Measurements from ENCODE around the gene MARK1.

MARK1 gene

DNA sequence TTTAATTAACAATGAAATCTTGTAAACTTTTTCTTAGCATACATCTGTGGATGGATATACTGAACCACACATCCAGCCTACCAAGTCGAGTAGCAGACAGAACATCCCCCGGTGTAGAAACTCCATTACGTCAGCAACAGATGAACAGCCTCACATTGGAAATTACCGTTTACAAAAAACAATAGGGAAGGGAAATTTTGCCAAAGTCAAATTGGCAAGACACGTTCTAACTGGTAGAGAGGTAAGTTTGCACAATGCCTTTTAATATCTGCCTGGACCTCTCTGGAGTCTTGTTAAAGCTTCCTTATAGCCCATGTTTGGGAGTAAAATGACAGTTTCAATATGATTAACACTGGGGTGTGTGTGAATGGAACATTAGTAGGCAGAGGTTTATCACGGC is 51.4 kb downstream of the MARK1 start:
- Histone ChIP-seq H3K4me3 (ENCODE audit: low read depth, low read length) (no peak overlapping the region), H3K27ac (ENCODE audit: extremely low read depth, low read depth, low read length) (no peak overlapping the region), H3K36me3 (ENCODE audit: control insufficient read depth in 2 of 2, insufficient read depth in 1 of 2, low read length in 2 of 2) (no peaks in the 10 kb centered on the region), H3K9me3 (ENCODE audit: control insufficient read depth, insufficient read depth, low read depth, low read length) (peaks cover 1% of the 10 kb centered on the region), H3K4me1 (ENCODE audit: control insufficient read depth, insufficient read depth, low read length) (no peaks in the 10 kb centered on the region)
- ChIA-PET CTCF (interaction anchor here (1.0 kb wide), 1 partner anchor 13 kb away, joined by 4 read pairs; no protein-coding TSS in a partner anchor), POLR2A (no interaction called here)
- TF ChIP-seq ZNF146 (tag by site-specific recombination; IDR thresholded peaks at IDR 0.05), result no peak
- no peak for TF ChIP-seq ZNF184 (tag by site-specific recombination; IDR thresholded peaks at IDR 0.05)
- TF ChIP-seq ZNF112 (tag by site-specific recombination; IDR thresholded peaks at IDR 0.05), result no peak
- no peak for TF ChIP-seq ZNF394 (tag by site-specific recombination; IDR thresholded peaks at IDR 0.05; ENCODE audit: borderline replicate concordance)
- TF ChIP-seq KLF1 (tag by site-specific recombination; IDR thresholded peaks at IDR 0.05), result no peak
- no peak for TF ChIP-seq ZNF19 (tag by site-specific recombination; IDR thresholded peaks at IDR 0.05; ENCODE audit: low read depth)
- TF ChIP-seq YY1 (tag by site-specific recombination; IDR thresholded peaks at IDR 0.05), result no peak
- TF ChIP-seq, protein P1, sequence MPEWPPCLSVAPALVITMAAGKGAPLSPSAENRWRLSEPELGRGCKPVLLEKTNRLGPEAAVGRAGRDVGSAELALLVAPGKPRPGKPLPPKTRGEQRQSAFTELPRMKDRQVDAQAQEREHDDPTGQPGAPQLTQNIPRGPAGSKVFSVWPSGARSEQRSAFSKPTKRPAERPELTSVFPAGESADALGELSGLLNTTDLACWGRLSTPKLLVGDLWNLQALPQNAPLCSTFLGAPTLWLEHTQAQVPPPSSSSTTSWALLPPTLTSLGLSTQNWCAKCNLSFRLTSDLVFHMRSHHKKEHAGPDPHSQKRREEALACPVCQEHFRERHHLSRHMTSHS (tag by site-specific recombination; IDR thresholded peaks at IDR 0.05), result no peak
- TF ChIP-seq, protein P2, sequence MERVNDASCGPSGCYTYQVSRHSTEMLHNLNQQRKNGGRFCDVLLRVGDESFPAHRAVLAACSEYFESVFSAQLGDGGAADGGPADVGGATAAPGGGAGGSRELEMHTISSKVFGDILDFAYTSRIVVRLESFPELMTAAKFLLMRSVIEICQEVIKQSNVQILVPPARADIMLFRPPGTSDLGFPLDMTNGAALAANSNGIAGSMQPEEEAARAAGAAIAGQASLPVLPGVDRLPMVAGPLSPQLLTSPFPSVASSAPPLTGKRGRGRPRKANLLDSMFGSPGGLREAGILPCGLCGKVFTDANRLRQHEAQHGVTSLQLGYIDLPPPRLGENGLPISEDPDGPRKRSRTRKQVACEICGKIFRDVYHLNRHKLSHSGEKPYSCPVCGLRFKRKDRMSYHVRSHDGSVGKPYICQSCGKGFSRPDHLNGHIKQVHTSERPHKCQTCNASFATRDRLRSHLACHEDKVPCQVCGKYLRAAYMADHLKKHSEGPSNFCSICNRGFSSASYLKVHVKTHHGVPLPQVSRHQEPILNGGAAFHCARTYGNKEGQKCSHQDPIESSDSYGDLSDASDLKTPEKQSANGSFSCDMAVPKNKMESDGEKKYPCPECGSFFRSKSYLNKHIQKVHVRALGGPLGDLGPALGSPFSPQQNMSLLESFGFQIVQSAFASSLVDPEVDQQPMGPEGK (tag by site-specific recombination; IDR thresholded peaks at IDR 0.05), result no peak
- TF ChIP-seq, protein P3, sequence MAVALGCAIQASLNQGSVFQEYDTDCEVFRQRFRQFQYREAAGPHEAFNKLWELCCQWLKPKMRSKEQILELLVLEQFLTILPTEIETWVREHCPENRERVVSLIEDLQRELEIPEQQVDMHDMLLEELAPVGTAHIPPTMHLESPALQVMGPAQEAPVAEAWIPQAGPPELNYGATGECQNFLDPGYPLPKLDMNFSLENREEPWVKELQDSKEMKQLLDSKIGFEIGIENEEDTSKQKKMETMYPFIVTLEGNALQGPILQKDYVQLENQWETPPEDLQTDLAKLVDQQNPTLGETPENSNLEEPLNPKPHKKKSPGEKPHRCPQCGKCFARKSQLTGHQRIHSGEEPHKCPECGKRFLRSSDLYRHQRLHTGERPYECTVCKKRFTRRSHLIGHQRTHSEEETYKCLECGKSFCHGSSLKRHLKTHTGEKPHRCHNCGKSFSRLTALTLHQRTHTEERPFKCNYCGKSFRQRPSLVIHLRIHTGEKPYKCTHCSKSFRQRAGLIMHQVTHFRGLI (tag by site-specific recombination; IDR thresholded peaks at IDR 0.05), result no peak
- no peak for TF ChIP-seq ZNF830 (tag by site-specific recombination; IDR thresholded peaks at IDR 0.05; ENCODE audit: low read depth)
- TF ChIP-seq ZNF350 (tag by site-specific recombination; IDR thresholded peaks at IDR 0.05), result no peak
- TF ChIP-seq ZIC2 (tag by site-specific recombination; IDR thresholded peaks at IDR 0.05), result no peak
- no peak for TF ChIP-seq SP2 (tag by site-specific recombination; IDR thresholded peaks at IDR 0.05)
- no peak for TF ChIP-seq MZF1 (tag by site-specific recombination; IDR thresholded peaks at IDR 0.05; ENCODE audit: borderline replicate concordance)
- TF ChIP-seq ZNF624 (tag by site-specific recombination; IDR thresholded peaks at IDR 0.05), result no peak
- no peak for TF ChIP-seq ZNF664 (tag by site-specific recombination; IDR thresholded peaks at IDR 0.05)

DNA sequence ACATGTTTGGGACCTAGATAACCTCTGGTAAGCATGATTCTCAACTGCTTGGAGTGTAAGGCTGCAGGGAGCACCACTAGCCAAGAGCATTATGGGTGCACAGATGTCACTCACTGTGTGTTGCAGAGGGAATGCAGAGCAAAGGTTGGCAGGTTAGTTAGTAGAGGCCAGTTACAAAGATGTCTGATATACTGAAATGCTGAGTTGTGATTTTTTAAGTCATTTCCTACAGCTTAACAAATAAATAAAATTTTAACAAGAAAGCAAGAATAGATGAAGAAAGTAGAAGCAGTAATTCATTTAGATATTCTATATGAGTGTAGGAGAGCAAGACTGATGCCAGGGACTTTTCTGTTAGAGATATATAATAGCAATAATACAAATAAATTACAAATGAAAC is 64.8 kb downstream of the MARK1 start:
- POLR2A ChIA-PET, result no interaction called here
- no peak overlapping the region for H3K27ac ChIP-seq (ENCODE audit: extremely low read depth, low read depth, low read length)
- H3K4me3 ChIP-seq (ENCODE audit: low read depth, low read length), result no peak overlapping the region
- H3K9me3 ChIP-seq (ENCODE audit: control insufficient read depth, insufficient read depth, low read depth, low read length), result no peaks in the 10 kb centered on the region
- CTCF ChIA-PET, result interaction anchor here (1.3 kb wide), 1 partner anchor 13 kb away, joined by 4 read pairs; no protein-coding TSS in a partner anchor
- TF ChIP-seq ZFP3 (tag by site-specific recombination; IDR thresholded peaks at IDR 0.05; ENCODE audit: low read depth), result no peak
- no peak for TF ChIP-seq ZNF560 (tag by site-specific recombination; IDR thresholded peaks at IDR 0.05; ENCODE audit: borderline replicate concordance)
- no peak for TF ChIP-seq KLF8 (tag by site-specific recombination; IDR thresholded peaks at IDR 0.05)
- no peak for TF ChIP-seq ZNF629 (tag by site-specific recombination; IDR thresholded peaks at IDR 0.05)
- TF ChIP-seq KLF10 (tag by site-specific recombination; IDR thresholded peaks at IDR 0.05), result no peak
- no peak for TF ChIP-seq ZEB2 (tag by site-specific recombination; IDR thresholded peaks at IDR 0.05)
- no peaks in the 10 kb centered on the region for H3K4me1 ChIP-seq (ENCODE audit: control insufficient read depth, insufficient read depth, low read length)
- H3K36me3 ChIP-seq (ENCODE audit: control insufficient read depth in 2 of 2, insufficient read depth in 1 of 2, low read length in 2 of 2), result peaks cover 0 to 14% of the 10 kb centered on the region in 2 experiments; a peak in 1 of 3 replicates

All from HEK293 (cell line).